HUES48 (cell line): ENCODE results near the gene MAP7D3.
"Not testable (repeated sequence)": the region's sequence is repeated elsewhere in the genome, so short reads cannot be mapped to it uniquely, and the experiment has no call there.

Experiments used
- H3K27ac ChIP-seq: one replicate; pipeline ENCODE4 v1.7.0; 2013; ENCODE audit warnings: low read depth, low read length, inconsistent platforms
- H3K27me3 ChIP-seq: 2 replicates; pipeline ENCODE4 v1.6.1; 2013; ENCODE audit warnings: mild to moderate bottlenecking, low read length; ENCODE audit not compliant: control insufficient read depth, insufficient read depth
- H3K36me3 ChIP-seq: 2 replicates; pipeline ENCODE4 v1.6.1; 2013; ENCODE audit warnings: low read length; ENCODE audit not compliant: control insufficient read depth, insufficient read depth
- H3K4me1 ChIP-seq: 2 replicates; pipeline ENCODE4 v1.6.1; 2013; ENCODE audit warnings: mild to moderate bottlenecking, low read length; ENCODE audit not compliant: control insufficient read depth, insufficient read depth
- H3K4me3 ChIP-seq: 2 replicates; pipeline ENCODE4 v1.5.1; 2013; ENCODE audit warnings: mild to moderate bottlenecking, low read depth, low read length
- H3K9ac ChIP-seq: 2 replicates; pipeline ENCODE4 v1.6.1; 2013; ENCODE audit warnings: mild to moderate bottlenecking, low read depth, low read length, moderate library complexity
- H3K9me3 ChIP-seq: 2 replicates; pipeline ENCODE4 v1.6.1; 2013; ENCODE audit warnings: low read length; ENCODE audit not compliant: control insufficient read depth, insufficient read depth

Gene MAP7D3

GRCh38 chrX:136251041-136251991 is at the start of gene MAP7D3:
TSS of gene MAP7D3 (minus strand) at chrX:136251400. CDS start at chrX:136251358, 42 bp downstream.
- H3K36me3 ChIP-seq = no peaks in the 10 kb centered on the region; the same call in 1 of the 2 replicates

GRCh38 chrX:136300721-136301120 is 49.5 kb upstream of the MAP7D3 start, which contains the start of gene ADGRG4:
TSS of gene ADGRG4 (plus strand) at chrX:136300963. CDS start at chrX:136308778, 7,815 bp downstream.
- H3K4me1 ChIP-seq, H3K9me3 ChIP-seq, H3K27ac ChIP-seq, H3K4me3 ChIP-seq, H3K9ac ChIP-seq, H3K27me3 ChIP-seq, H3K36me3 ChIP-seq: not testable (repeated sequence)

More at GRCh38 chrX:136251041-136251991, at the start of gene MAP7D3:
- peaks cover 16% of the 10 kb centered on the region for H3K4me1 ChIP-seq
- peak within 1 kb of the TSS; percentile 88 for H3K4me3 ChIP-seq
- H3K27me3 ChIP-seq = no peaks in the 10 kb centered on the region; the same call in 1 of the 2 replicates
- H3K9ac ChIP-seq = peak within 1 kb of the TSS; percentile 80
- H3K9me3 ChIP-seq = no peaks in the 10 kb centered on the region
- H3K27ac ChIP-seq = peak within 1 kb of the TSS; percentile 73

- H3K9me3 ChIP-seq = no peaks in the 10 kb centered on the region
- H3K4me1 ChIP-seq = no peaks in the 10 kb centered on the region
- H3K27ac ChIP-seq = no peak overlapping the region
- H3K9ac ChIP-seq = no peak overlapping the region
- no peaks in the 10 kb centered on the region for H3K36me3 ChIP-seq
- H3K27me3 ChIP-seq = no peaks in the 10 kb centered on the region
- no peak overlapping the region for H3K4me3 ChIP-seq
These were observed 44.2 kb upstream of the MAP7D3 start for GRCh38 chrX:136295380-136295779.

GRCh38 chrX:136292656-136293055 is 41.5 kb upstream of the MAP7D3 start:
- no peak overlapping the region for H3K9ac ChIP-seq
- H3K9me3 ChIP-seq = no peaks in the 10 kb centered on the region
- H3K4me3 ChIP-seq = no peak overlapping the region
- no peaks in the 10 kb centered on the region for H3K36me3 ChIP-seq
- H3K27ac ChIP-seq = no peak overlapping the region
- no peaks in the 10 kb centered on the region for H3K27me3 ChIP-seq
- no peaks in the 10 kb centered on the region for H3K4me1 ChIP-seq

- Histone ChIP-seq H3K9me3 (no peaks in the 10 kb centered on the region), H3K36me3 (no peaks in the 10 kb centered on the region), H3K27me3 (no peaks in the 10 kb centered on the region), H3K27ac (no peak overlapping the region), H3K4me3 (no peak overlapping the region), H3K4me1 (no peaks in the 10 kb centered on the region), H3K9ac (no peak overlapping the region)
These were observed 40.6 kb upstream of the MAP7D3 start for GRCh38 chrX:136291824-136292223.

GRCh38 chrX:136286375-136286774 is 35.2 kb upstream of the MAP7D3 start:
- H3K27ac ChIP-seq, H3K27me3 ChIP-seq, H3K9ac ChIP-seq, H3K4me1 ChIP-seq, H3K4me3 ChIP-seq, H3K36me3 ChIP-seq, H3K9me3 ChIP-seq: not testable (repeated sequence)

- H3K4me1 ChIP-seq = no peaks in the 10 kb centered on the region
- H3K36me3 ChIP-seq = no peaks in the 10 kb centered on the region
- no peak overlapping the region for H3K27ac ChIP-seq
- no peaks in the 10 kb centered on the region; the same call in 1 of the 2 replicates for H3K9me3 ChIP-seq
- no peak overlapping the region for H3K9ac ChIP-seq
- H3K27me3 ChIP-seq = no peaks in the 10 kb centered on the region; the same call in 1 of the 2 replicates
- H3K4me3 ChIP-seq = no peak overlapping the region
These were observed 24.4 kb upstream of the MAP7D3 start for GRCh38 chrX:136275553-136275952.

- Histone ChIP-seq H3K9ac (no peak overlapping the region), H3K36me3 (no peaks in the 10 kb centered on the region), H3K4me1 (no peaks in the 10 kb centered on the region), H3K27me3 (peaks cover 5% of the 10 kb centered on the region), H3K9me3 (no peaks in the 10 kb centered on the region; the same call in 1 of the 2 replicates), H3K27ac (no peak overlapping the region), H3K4me3 (no peak overlapping the region)
These were observed 22.8 kb upstream of the MAP7D3 start for GRCh38 chrX:136273986-136274385.

- Histone ChIP-seq H3K9me3 (no peaks in the 10 kb centered on the region), H3K27ac (no peak overlapping the region)
These were observed 21.1 kb upstream of the MAP7D3 start for GRCh38 chrX:136272325-136272724.

GRCh38 chrX:136271300-136271699 is 20.1 kb upstream of the MAP7D3 start:
- no peak overlapping the region for H3K9ac ChIP-seq
- no peaks in the 10 kb centered on the region for H3K36me3 ChIP-seq
- H3K27ac ChIP-seq = no peak overlapping the region
- peaks cover 5% of the 10 kb centered on the region for H3K27me3 ChIP-seq
- no peaks in the 10 kb centered on the region for H3K9me3 ChIP-seq
- H3K4me1 ChIP-seq = no peaks in the 10 kb centered on the region
- H3K4me3 ChIP-seq = no peak overlapping the region

More at GRCh38 chrX:136272325-136272724, 21.1 kb upstream of the MAP7D3 start:
- Histone ChIP-seq H3K4me3 (no peak overlapping the region), H3K4me1 (no peaks in the 10 kb centered on the region), H3K36me3 (no peaks in the 10 kb centered on the region), H3K27me3 (peaks cover 5% of the 10 kb centered on the region), H3K9ac (no peak overlapping the region)

- Histone ChIP-seq H3K36me3 (no peaks in the 10 kb centered on the region), H3K27ac (no peak overlapping the region), H3K27me3 (peaks cover 5% of the 10 kb centered on the region), H3K9me3 (no peaks in the 10 kb centered on the region), H3K4me3 (no peak overlapping the region), H3K4me1 (no peaks in the 10 kb centered on the region), H3K9ac (no peak overlapping the region)
These were observed 18.7 kb upstream of the MAP7D3 start for GRCh38 chrX:136269921-136270320.
